Stimulated activated CD4-positive, alpha-beta T cell treated with anti-CD3 and anti-CD28 coated beads, Interleukin-1b, Interleukin-23, amount 100 ng/mL, for 4 hours (primary cell): ENCODE data around the gene IFNGR2.
A peak's percentile ranks its signal among the peaks of the same experiment; 100 is the strongest.
"Not testable (repeated sequence)": the region's sequence is repeated elsewhere in the genome, so short reads cannot be mapped to it uniquely, and the experiment has no call there.

Source experiments
- DNase-seq, 2 donors: peaks; one replicate each; pipeline ENCODE4 v3.0.0-alpha.2; 2020; ENCODE audit warnings: low read depth in 2 of 2

IFNGR2 gene

GRCh38 chr21:33403128-33403785, at the start of gene IFNGR2:
Gene IFNGR2, plus strand, starts transcription at chr21:33403413. Its CDS starts 131 bp downstream, at chr21:33403544.
- DNase-seq: peak; percentile 45 to 51

- no peak for DNase-seq
Observed at GRCh38 chr21:33355355-33355754, 47.9 kb upstream of the IFNGR2 start.

GRCh38 chr21:33355996-33356395, 47.2 kb upstream of the IFNGR2 start:
- DNase-seq: no peak

- no peak for DNase-seq
Observed at GRCh38 chr21:33357177-33357576, 46.0 kb upstream of the IFNGR2 start.

- no peak for DNase-seq
Observed at GRCh38 chr21:33359446-33359845, 43.8 kb upstream of the IFNGR2 start.

GRCh38 chr21:33360281-33360680, 42.9 kb upstream of the IFNGR2 start:
- no peak for DNase-seq

GRCh38 chr21:33360881-33361602, 42.2 kb upstream of the IFNGR2 start:
- DNase-seq: peak; percentile 89

- DNase-seq: peak in 1 of 2 donors; percentile 49
Observed at GRCh38 chr21:33362044-33362555, 41.1 kb upstream of the IFNGR2 start.

GRCh38 chr21:33363911-33364609, 39.2 kb upstream of the IFNGR2 start:
- not testable (repeated sequence) for DNase-seq

GRCh38 chr21:33364830-33365229, 38.4 kb upstream of the IFNGR2 start:
- DNase-seq: no peak

GRCh38 chr21:33367309-33367973, 35.8 kb upstream of the IFNGR2 start:
- DNase-seq: no peak

- no peak for DNase-seq
Observed at GRCh38 chr21:33368124-33368523, 35.1 kb upstream of the IFNGR2 start.

GRCh38 chr21:33368576-33368975, 34.6 kb upstream of the IFNGR2 start:
- DNase-seq: no peak

- DNase-seq: no peak
Observed at GRCh38 chr21:33369586-33369985, 33.6 kb upstream of the IFNGR2 start.

GRCh38 chr21:33370305-33370704, 32.9 kb upstream of the IFNGR2 start:
- DNase-seq: no peak

GRCh38 chr21:33371366-33371765, 31.8 kb upstream of the IFNGR2 start:
- no peak for DNase-seq

- DNase-seq: no peak
Observed at GRCh38 chr21:33372582-33372981, 30.6 kb upstream of the IFNGR2 start.

- no peak for DNase-seq
Observed at GRCh38 chr21:33373451-33373850, 29.8 kb upstream of the IFNGR2 start.

GRCh38 chr21:33374080-33374449, 29.1 kb upstream of the IFNGR2 start:
- DNase-seq: no peak

GRCh38 chr21:33374450-33375096, 28.6 kb upstream of the IFNGR2 start:
- peak; percentile 47 to 50 for DNase-seq

- no peak for DNase-seq
Observed at GRCh38 chr21:33375101-33375644, 28.0 kb upstream of the IFNGR2 start.
